HepG2 (cell line): ENCODE measurements around the gene KLRK1.

ENCODE experiments used
- CTCF ChIP-seq: sonication (generic); formaldehyde crosslinking; IDR thresholded peaks from 2 replicates; pipeline ENCODE4 v1.5.0; 2020; ENCODE audit warnings: mild to moderate bottlenecking, missing genetic modification reagents, moderate library complexity
- JUND ChIP-seq: sonication (generic); formaldehyde crosslinking; IDR thresholded peaks from 2 replicates; pipeline ENCODE4 v1.8.0; 2022; ENCODE audit warnings: mild to moderate bottlenecking, missing genetic modification reagents
- SUZ12 ChIP-seq: fragments of 150-350 bp; IDR thresholded peaks from 2 replicates; pipeline ENCODE4 v1.6.1; 2014; ENCODE audit warnings: low read depth, low read length
- ZFP37 ChIP-seq: sonication (generic); formaldehyde crosslinking; IDR thresholded peaks from 2 replicates; pipeline ENCODE4 v1.4.0; 2020; ENCODE audit warnings: missing genetic modification reagents, borderline replicate concordance

GRCh38 chr12:10358969-10359368 lies 30.9 kb downstream of the KLRK1 start:
- TF ChIP-seq ZFP37 (CRISPR knock-in tag) (no peak), JUND (CRISPR knock-in tag) (no peak), CTCF (CRISPR knock-in tag) (no peak), SUZ12 (no peak)
